PC-9 (cell line): ENCODE results near the gene ORAI3.

ENCODE experiments used
- EZH2 ChIP-seq: fragments of 200-600 bp; sonication (generic); IDR thresholded peaks from 2 replicates; pipeline ENCODE4 v1.8.0; 2017; ENCODE audit warnings: antibody characterized with exemption, low read depth
- TF ChIP-seq, protein P1 (sequence below): fragments of 200-600 bp; sonication (generic); conservative IDR thresholded peaks from 2 replicates; pipeline ENCODE4 v1.6.1; 2017; ENCODE audit warnings: mixed run types, antibody characterized with exemption, mild to moderate bottlenecking, moderate library complexity

DNA sequence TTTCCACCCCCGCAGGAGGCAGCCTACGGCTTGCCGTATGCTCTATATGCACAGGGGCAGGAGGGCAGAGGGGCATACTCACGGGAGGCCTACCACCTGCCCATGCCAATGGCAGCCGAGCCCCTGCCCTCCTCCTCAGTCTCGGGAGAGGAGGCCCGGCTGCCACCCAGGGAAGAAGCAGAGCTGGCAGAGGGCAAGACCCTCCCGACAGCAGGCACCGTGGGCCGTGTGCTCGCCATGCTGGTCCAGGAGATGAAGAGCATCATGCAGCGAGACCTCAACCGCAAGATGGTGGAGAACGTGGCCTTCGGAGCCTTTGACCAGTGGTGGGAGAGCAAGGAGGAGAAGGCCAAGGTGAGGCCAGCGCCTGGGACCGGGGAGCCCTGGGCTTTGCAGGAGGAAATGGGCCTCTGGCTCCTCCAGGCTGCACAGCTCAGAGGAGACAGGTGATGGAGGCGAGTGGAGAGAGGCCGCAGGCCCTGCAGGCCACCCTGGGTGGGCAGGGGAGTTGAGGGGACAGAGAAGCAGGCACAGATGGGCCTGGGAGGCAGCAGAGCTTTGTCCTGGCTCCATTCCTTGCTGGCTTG is 17.3 kb downstream of the ORAI3 start:
- TF ChIP-seq, protein P1, sequence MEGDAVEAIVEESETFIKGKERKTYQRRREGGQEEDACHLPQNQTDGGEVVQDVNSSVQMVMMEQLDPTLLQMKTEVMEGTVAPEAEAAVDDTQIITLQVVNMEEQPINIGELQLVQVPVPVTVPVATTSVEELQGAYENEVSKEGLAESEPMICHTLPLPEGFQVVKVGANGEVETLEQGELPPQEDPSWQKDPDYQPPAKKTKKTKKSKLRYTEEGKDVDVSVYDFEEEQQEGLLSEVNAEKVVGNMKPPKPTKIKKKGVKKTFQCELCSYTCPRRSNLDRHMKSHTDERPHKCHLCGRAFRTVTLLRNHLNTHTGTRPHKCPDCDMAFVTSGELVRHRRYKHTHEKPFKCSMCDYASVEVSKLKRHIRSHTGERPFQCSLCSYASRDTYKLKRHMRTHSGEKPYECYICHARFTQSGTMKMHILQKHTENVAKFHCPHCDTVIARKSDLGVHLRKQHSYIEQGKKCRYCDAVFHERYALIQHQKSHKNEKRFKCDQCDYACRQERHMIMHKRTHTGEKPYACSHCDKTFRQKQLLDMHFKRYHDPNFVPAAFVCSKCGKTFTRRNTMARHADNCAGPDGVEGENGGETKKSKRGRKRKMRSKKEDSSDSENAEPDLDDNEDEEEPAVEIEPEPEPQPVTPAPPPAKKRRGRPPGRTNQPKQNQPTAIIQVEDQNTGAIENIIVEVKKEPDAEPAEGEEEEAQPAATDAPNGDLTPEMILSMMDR = no peak
- TF ChIP-seq EZH2 = no peak
